Skeletal muscle tissue (tissue), 4 donors: ENCODE results near the gene TMEM217. TPM values are rescaled to one million over a fixed set of nuclear protein-coding genes. Genes with fewer than 3 reads are reported as not detected.
"Not testable (repeated sequence)": the region's sequence is repeated elsewhere in the genome, so short reads cannot be mapped to it uniquely, and the experiment has no call there.

Source experiments
- H3K27ac ChIP-seq: one replicate; pipeline ENCODE4 v1.7.0; 2013; ENCODE audit warnings: mild to moderate bottlenecking, low read depth, low read length, inconsistent platforms
- H3K27me3 ChIP-seq, 3 donors: one replicate each; pipeline ENCODE4 v1.7.0; 2013; ENCODE audit warnings: low read length in 3 of 3; ENCODE audit not compliant: control insufficient read depth in 3 of 3, insufficient read depth in 3 of 3
- H3K36me3 ChIP-seq, 3 donors: one replicate each; pipeline ENCODE4 v1.7.0; 2013; ENCODE audit warnings: low read length in 3 of 3; ENCODE audit not compliant: control insufficient read depth in 3 of 3, insufficient read depth in 3 of 3
- H3K4me1 ChIP-seq, 3 donors: one replicate each; pipeline ENCODE4 v1.7.0; 2013; ENCODE audit warnings: low read length in 3 of 3, mild to moderate bottlenecking in 3 of 3; ENCODE audit not compliant: control insufficient read depth in 3 of 3, insufficient read depth in 3 of 3
- H3K4me3 ChIP-seq, 3 donors: one replicate each; pipeline ENCODE4 v1.7.0; 2013; ENCODE audit warnings: low read length in 3 of 3
- H3K9ac ChIP-seq, 3 donors: one replicate each; pipeline ENCODE4 v1.7.0; 2013; ENCODE audit warnings: low read length in 3 of 3, mild to moderate bottlenecking in 3 of 3, moderate library complexity in 2 of 3, low read depth in 1 of 3
- H3K9me3 ChIP-seq, 3 donors: one replicate each; pipeline ENCODE4 v1.7.0; 2013; ENCODE audit warnings: low read length in 3 of 3; ENCODE audit not compliant: control insufficient read depth in 3 of 3
- total RNA-seq: library from RNA; depleted of rRNA; stranded (reverse); fragments of >200 nt; gene quantifications from one replicate; pipeline ENCODE4 v1.2.3, GENCODE V29; 2014
- donor health status: Osteomylitis.

Gene TMEM217
- total RNA-seq, 1 donor from 2014 or later, result under 0.01 TPM

GRCh38 chr6:37206622-37207021, 51.3 kb downstream of the TMEM217 start:
- H3K9me3 ChIP-seq, result no peaks in the 10 kb centered on the region
- peaks cover 4 to 7% (median 6%) of the 10 kb centered on the region in 3 donors for H3K4me1 ChIP-seq
- H3K9ac ChIP-seq, result no peak overlapping the region
- H3K27me3 ChIP-seq, result no peaks in the 10 kb centered on the region
- H3K36me3 ChIP-seq, result no peaks in the 10 kb centered on the region
- no peak overlapping the region for H3K27ac ChIP-seq
- H3K4me3 ChIP-seq, result no peak overlapping the region

GRCh38 chr6:37205997-37206340, 52.0 kb downstream of the TMEM217 start:
- no peak overlapping the region for H3K4me3 ChIP-seq
- peaks cover 4 to 7% (median 6%) of the 10 kb centered on the region in 3 donors for H3K4me1 ChIP-seq
- H3K27me3 ChIP-seq, result no peaks in the 10 kb centered on the region
- H3K9ac ChIP-seq, result no peak overlapping the region
- no peaks in the 10 kb centered on the region for H3K9me3 ChIP-seq
- H3K36me3 ChIP-seq, result no peaks in the 10 kb centered on the region
- no peak overlapping the region for H3K27ac ChIP-seq

- Histone ChIP-seq H3K4me1 (peaks cover 4 to 7% (median 6%) of the 10 kb centered on the region in 3 donors), H3K9ac (no peak overlapping the region), H3K4me3 (no peak overlapping the region), H3K36me3 (no peaks in the 10 kb centered on the region), H3K9me3 (no peaks in the 10 kb centered on the region), H3K27ac (no peak overlapping the region), H3K27me3 (no peaks in the 10 kb centered on the region)
Observed at GRCh38 chr6:37205175-37205996, 52.6 kb downstream of the TMEM217 start.

- Histone ChIP-seq H3K27ac (no peak overlapping the region), H3K4me3 (no peak overlapping the region), H3K4me1 (peaks cover 0 to 3% (median 2%) of the 10 kb centered on the region in 3 donors), H3K27me3 (no peaks in the 10 kb centered on the region), H3K36me3 (no peaks in the 10 kb centered on the region), H3K9ac (no peak overlapping the region), H3K9me3 (no peaks in the 10 kb centered on the region)
Observed at GRCh38 chr6:37204014-37204751, 53.8 kb downstream of the TMEM217 start.

- Histone ChIP-seq H3K4me3 (no peak overlapping the region), H3K36me3 (no peaks in the 10 kb centered on the region)
Observed at GRCh38 chr6:37202788-37203491, 55.0 kb downstream of the TMEM217 start.

GRCh38 chr6:37201726-37202125, 56.2 kb downstream of the TMEM217 start:
- Histone ChIP-seq H3K4me3 (no peak overlapping the region), H3K9ac (no peak overlapping the region)

More at GRCh38 chr6:37202788-37203491, 55.0 kb downstream of the TMEM217 start:
- Histone ChIP-seq H3K27me3 (no peaks in the 10 kb centered on the region), H3K9ac (no peak overlapping the region), H3K27ac (no peak overlapping the region), H3K9me3 (no peaks in the 10 kb centered on the region), H3K4me1 (peaks cover 0 to 3% (median 2%) of the 10 kb centered on the region in 3 donors)

GRCh38 chr6:37200085-37200484, 57.9 kb downstream of the TMEM217 start:
- H3K27ac ChIP-seq, result no peak overlapping the region
- H3K9me3 ChIP-seq, result no peaks in the 10 kb centered on the region
- H3K4me1 ChIP-seq, result peaks cover 0 to 3% (median 2%) of the 10 kb centered on the region in 3 donors
- H3K4me3 ChIP-seq, result no peak overlapping the region
- no peak overlapping the region for H3K9ac ChIP-seq
- no peaks in the 10 kb centered on the region for H3K36me3 ChIP-seq
- H3K27me3 ChIP-seq, result no peaks in the 10 kb centered on the region

More at GRCh38 chr6:37201726-37202125, 56.2 kb downstream of the TMEM217 start:
- H3K9me3 ChIP-seq, result no peaks in the 10 kb centered on the region
- peaks cover 0 to 3% (median 2%) of the 10 kb centered on the region in 3 donors for H3K4me1 ChIP-seq
- H3K27ac ChIP-seq, result no peak overlapping the region
- H3K36me3 ChIP-seq, result no peaks in the 10 kb centered on the region
- H3K27me3 ChIP-seq, result no peaks in the 10 kb centered on the region

- H3K27me3 ChIP-seq, H3K27ac ChIP-seq, H3K9me3 ChIP-seq, H3K4me1 ChIP-seq, H3K36me3 ChIP-seq, H3K9ac ChIP-seq, H3K4me3 ChIP-seq: not testable (repeated sequence)
Observed at GRCh38 chr6:37196451-37196850, 61.5 kb downstream of the TMEM217 start.

GRCh38 chr6:37194886-37195285, 63.1 kb downstream of the TMEM217 start:
- H3K9me3 ChIP-seq, H3K4me3 ChIP-seq, H3K27me3 ChIP-seq, H3K9ac ChIP-seq, H3K36me3 ChIP-seq, H3K27ac ChIP-seq, H3K4me1 ChIP-seq: not testable (repeated sequence)

GRCh38 chr6:37192666-37193065, 65.3 kb downstream of the TMEM217 start:
- Histone ChIP-seq H3K4me3 (no peak overlapping the region), H3K27me3 (no peaks in the 10 kb centered on the region), H3K27ac (no peak overlapping the region), H3K9me3 (no peaks in the 10 kb centered on the region), H3K36me3 (no peaks in the 10 kb centered on the region), H3K4me1 (no peaks in the 10 kb centered on the region), H3K9ac (no peak overlapping the region)
